Endothelial cell of umbilical vein (primary cell): ENCODE results near the gene RNF146.

Source experiments
- EZH2 ChIP-seq: IDR thresholded peaks from 2 replicates; pipeline ENCODE4 v1.6.1; 2012; ENCODE audit warnings: borderline replicate concordance, low read depth, mild to moderate bottlenecking, moderate library complexity, low read length, inconsistent platforms; ENCODE audit not compliant: severe bottlenecking
- FOS ChIP-seq: IDR thresholded peaks from 2 replicates; pipeline ENCODE4 v1.6.1; 2011; ENCODE audit warnings: mild to moderate bottlenecking, low read length, moderate library complexity, borderline replicate concordance; ENCODE audit not compliant: insufficient read depth
- GATA2 ChIP-seq: IDR thresholded peaks from 2 replicates; pipeline ENCODE4 v1.7.0; 2011; ENCODE audit warnings: low read depth, mild to moderate bottlenecking, moderate library complexity, mixed read lengths, low read length; ENCODE audit not compliant: insufficient read length, insufficient read depth
- JUN ChIP-seq: IDR thresholded peaks from 2 replicates; pipeline ENCODE4 v1.6.1; 2011; ENCODE audit warnings: borderline replicate concordance, low read depth; ENCODE audit not compliant: insufficient read length, insufficient read depth
- MYC ChIP-seq: IDR thresholded peaks from one replicate; pipeline ENCODE4 v1.6.1; 2011; ENCODE audit warnings: mild to moderate bottlenecking, low read depth, low read length
- POLR2A ChIP-seq: IDR thresholded peaks from 2 replicates; pipeline ENCODE4 v1.6.1; 2012; ENCODE audit warnings: low read depth, mild to moderate bottlenecking, control low read depth, low read length
- POLR2AphosphoS5 ChIP-seq: IDR thresholded peaks from 2 replicates; pipeline ENCODE4 v1.6.1; 2012; ENCODE audit warnings: low read depth, mild to moderate bottlenecking, control low read depth, low read length, moderate library complexity; ENCODE audit not compliant: insufficient read depth
- TF ChIP-seq, protein P1 (sequence below), 2 donors: IDR thresholded peaks; 1 replicate in 1 of 2; 2 replicates in 1 of 2; pipeline ENCODE4 v1.5.1; 2011; ENCODE audit warnings: low read length in 2 of 2, mild to moderate bottlenecking in 2 of 2, moderate library complexity in 2 of 2, control low read depth in 1 of 2, inconsistent platforms in 1 of 2, low read depth in 1 of 2; ENCODE audit not compliant: insufficient read depth in 1 of 2; ENCODE audit errors: extremely low read depth in 1 of 2
- TF ChIP-seq, protein P2 (sequence below): IDR thresholded peaks from 2 replicates; pipeline ENCODE4 v1.6.1; 2011; ENCODE audit not compliant: insufficient read depth, insufficient read length

DNA sequence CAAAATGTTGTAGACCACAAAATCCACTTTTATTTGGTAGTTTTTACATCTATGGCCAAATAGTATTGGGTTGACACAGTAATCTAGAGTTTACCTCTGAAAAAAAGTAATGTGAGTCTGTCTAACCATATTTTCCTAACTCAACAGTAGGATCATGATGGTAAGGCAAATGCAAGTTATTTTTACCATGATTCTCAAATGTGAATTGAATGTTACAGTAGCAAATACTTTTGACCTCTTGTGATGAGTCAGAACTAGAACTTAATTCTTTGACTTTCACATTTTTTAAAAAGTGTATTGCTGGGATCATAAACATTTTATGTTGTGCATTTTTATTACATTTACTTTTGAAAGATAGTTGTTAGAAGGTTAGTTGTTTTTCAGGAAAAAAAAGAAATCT lies 22.0 kb downstream of the RNF146 start:
- TF ChIP-seq POLR2AphosphoS5 (no peak), POLR2A (no peak), EZH2 (no peak), MYC (no peak), FOS (no peak), JUN (no peak), GATA2 (no peak)
- TF ChIP-seq, protein P1, sequence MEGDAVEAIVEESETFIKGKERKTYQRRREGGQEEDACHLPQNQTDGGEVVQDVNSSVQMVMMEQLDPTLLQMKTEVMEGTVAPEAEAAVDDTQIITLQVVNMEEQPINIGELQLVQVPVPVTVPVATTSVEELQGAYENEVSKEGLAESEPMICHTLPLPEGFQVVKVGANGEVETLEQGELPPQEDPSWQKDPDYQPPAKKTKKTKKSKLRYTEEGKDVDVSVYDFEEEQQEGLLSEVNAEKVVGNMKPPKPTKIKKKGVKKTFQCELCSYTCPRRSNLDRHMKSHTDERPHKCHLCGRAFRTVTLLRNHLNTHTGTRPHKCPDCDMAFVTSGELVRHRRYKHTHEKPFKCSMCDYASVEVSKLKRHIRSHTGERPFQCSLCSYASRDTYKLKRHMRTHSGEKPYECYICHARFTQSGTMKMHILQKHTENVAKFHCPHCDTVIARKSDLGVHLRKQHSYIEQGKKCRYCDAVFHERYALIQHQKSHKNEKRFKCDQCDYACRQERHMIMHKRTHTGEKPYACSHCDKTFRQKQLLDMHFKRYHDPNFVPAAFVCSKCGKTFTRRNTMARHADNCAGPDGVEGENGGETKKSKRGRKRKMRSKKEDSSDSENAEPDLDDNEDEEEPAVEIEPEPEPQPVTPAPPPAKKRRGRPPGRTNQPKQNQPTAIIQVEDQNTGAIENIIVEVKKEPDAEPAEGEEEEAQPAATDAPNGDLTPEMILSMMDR (IDR thresholded peaks at IDR 0.05; ENCODE audit: extremely low read depth in 1 of 2, insufficient read depth in 1 of 2, low read depth in 1 of 2, low read length in 2 of 2): no peak
- TF ChIP-seq, protein P2, sequence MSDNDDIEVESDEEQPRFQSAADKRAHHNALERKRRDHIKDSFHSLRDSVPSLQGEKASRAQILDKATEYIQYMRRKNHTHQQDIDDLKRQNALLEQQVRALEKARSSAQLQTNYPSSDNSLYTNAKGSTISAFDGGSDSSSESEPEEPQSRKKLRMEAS: no peak
